Stimulated activated CD8-positive, alpha-beta memory T cell treated with anti-CD3 and anti-CD28 coated beads, Interleukin-4, amount 100 ng/mL, for 1 hour (primary cell): ENCODE results near the gene ZFHX3.

Source experiments
- DNase-seq, 2 donors: peaks; one replicate each; pipeline ENCODE4 v3.0.0-alpha.2; 2020; ENCODE audit warnings: low read depth in 2 of 2, low spot score in 1 of 2

The ZFHX3 gene

DNA sequence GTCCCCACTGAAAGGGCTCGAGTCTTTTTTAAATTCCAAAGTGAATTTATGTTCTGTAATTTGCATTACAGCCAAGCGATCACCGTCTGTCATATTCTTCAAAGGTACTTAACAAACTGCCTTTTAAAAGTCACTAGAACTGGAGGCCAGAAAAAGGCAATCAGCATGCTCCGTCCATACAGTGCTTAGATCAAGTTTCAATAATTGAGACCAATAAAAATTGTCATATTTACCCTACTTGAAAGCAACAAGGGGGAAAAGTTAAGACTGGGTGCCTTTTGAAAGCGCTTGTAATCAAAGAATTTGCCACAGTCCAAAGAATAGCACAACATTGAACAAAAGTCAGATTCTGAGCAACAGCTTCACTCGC, 9.0 kb upstream of the ZFHX3 start:
- DNase-seq: no peak

- no peak for DNase-seq
These were observed 8.5 kb upstream of the ZFHX3 start for GRCh38 chr16:73056448-73056847.

- DNase-seq: no peak
These were observed 7.0 kb upstream of the ZFHX3 start for GRCh38 chr16:73054813-73055482.

DNA sequence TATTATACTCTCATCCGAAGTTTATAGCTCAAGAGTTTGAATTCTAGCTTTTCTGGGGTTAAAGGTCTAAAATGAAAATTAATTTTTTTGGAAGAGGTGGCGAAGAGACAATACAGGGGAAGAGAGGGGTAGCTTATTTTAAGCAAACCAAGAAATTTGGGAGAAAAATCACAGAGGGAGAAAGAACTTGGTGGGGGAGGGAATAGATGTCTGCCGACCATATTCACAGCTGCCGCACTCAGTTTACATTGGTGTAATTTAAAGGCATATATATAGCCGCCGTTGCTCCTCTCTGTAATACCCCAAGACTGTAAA, 6.5 kb upstream of the ZFHX3 start:
- no peak for DNase-seq

DNA sequence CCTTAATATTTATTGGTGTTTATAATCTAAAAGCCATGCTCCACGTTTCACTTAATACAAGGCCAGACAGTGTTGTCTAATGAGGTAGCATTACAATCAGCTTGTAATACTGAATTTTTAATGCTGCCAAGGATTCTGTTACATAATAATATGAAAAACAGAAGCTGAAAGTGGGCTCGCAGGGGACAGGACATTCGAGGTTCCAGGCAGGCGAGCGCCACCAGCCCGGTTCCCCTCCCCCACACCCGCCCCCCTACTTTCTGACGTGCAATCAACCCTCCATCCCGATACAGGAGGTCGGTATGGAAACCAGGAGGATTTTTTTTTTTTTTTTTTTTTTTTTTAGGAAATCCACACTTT, 6.2 kb upstream of the ZFHX3 start:
- no peak for DNase-seq

DNA sequence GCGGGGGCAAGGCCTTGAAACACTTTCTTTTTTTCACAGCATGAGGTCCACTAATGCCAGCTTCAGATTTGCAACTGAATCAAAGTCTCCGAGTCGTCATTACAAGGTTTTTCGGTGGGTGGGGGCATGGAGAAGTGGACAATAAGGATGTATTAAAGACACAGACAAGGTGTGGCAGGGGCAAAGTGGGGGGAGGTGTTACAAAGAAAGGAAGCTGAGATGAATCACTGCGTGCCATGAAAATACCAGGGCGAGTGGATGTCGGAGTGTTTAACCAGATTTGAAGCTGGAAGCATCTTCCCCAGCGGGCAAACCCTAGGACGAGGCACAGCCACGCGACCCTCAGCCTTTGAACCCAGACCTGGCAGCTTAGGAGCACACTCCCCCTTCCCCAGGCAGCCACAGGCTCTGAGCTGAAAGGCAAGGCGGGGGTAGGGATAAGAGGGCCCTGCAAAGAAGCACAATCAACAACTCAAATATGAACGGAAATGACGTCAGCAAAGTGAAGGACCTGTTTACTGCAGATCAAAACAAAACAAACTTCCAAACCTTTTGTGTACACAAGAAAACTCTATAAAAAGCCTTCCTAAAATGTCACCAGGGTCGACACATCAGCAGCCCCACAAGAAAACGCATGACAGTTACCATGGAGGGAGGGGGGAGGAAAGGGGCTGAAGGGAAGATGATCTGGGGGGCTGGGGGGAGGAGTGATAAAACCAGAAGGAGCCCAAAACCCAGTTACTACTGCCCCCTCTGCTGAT, 5.6 kb upstream of the ZFHX3 start:
- no peak for DNase-seq

GRCh38 chr16:73053038-73053363, 5.1 kb upstream of the ZFHX3 start:
- no peak for DNase-seq

DNA sequence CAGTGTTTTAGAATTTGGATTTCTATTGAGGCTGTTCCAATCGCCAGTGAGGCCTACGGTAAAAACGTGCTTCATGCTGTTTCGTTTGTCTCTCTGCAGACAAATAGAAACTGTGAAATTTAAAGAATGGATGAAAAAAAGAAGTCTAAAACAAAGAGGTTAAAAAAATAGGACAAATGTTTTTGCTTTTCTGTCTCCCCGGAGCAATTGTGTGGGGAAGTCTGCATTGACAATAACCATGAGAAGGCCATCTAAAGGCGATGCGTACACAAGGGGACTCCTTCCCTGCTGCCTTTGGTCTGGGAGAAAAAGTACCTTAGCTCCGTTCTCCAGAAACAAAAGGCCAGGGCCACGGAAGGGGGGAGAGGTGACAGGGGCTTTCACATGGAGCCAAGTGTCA, 4.6 kb upstream of the ZFHX3 start:
- no peak for DNase-seq

DNA sequence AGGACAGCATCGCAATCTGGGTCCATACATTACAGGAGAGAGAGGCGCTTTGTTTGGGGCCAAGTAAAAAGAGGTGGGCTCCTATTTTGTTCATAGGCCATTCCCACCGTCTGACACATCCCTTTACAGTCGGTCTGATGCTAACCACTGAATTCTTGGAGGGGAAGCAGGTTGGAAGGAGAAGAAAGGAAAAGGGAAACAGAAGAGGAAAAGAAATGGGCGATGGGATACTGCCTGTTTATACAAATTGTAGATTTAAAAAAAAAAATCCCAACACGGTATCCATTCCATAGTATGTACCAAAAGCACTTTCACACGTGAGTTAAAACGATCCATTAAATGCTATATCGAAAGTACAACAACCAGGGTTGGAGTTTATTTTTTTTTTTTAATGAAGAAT, 4.0 kb upstream of the ZFHX3 start:
- DNase-seq: no peak

DNA sequence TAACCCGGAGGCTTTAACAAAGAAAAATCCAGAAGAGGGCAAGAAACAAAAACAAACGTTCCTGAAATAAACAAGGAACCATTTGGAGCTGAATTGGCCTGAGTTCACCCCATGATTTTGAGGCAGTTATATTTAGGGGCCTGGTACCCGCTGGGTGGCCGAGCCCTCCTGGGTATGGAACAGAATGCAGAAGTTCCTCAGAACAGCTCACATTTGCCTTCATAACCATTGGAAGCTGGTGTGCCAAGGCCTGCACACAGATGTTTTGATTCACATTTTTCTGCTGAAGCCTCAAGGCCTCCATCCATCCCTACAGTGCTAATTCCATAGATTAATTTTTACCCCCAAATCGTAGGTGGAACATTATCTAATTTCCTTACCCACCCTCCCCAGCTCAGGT, 3.3 kb upstream of the ZFHX3 start:
- DNase-seq: no peak

DNA sequence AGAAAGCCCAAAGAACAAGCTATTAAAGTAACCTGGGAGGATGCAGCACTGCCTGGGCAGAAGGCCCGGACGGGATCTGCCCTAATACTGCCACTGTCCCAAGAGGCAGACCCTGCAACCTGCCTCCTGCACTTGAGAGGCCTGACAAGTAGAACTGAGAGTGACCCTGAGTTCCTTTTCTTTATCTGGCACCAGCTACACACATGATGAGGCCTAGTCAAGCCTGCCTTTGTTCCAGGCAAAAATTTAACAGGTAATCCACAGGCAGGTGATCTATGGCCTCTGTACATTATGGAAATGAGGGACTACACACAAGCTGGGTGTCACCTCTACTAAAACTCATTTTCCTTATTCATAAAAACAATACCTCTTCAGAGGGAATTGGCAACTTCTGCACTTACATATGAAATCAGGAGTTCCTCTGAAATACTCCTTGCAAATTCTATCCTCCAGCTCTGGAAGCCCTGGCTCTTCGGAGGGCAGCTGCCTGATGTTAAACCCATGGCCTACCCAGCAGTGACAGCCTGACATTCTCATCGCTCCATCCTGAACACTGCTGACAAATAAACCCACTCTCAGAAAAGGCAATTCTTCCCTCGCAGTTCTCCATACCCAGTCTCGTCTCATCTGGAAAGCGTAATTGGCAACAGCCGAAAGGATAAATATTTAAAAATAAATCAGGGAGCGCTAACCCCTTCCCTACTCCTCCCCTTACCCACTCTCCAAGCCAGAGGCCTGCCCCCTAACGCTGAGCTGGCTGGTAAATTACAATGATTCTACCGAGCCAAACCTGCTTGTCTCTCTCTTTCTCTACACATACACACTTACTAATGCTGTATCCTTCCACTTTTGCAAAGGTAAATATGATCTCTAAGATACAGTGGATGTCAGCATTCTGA, 2.5 kb upstream of the ZFHX3 start:
- DNase-seq: no peak

DNA sequence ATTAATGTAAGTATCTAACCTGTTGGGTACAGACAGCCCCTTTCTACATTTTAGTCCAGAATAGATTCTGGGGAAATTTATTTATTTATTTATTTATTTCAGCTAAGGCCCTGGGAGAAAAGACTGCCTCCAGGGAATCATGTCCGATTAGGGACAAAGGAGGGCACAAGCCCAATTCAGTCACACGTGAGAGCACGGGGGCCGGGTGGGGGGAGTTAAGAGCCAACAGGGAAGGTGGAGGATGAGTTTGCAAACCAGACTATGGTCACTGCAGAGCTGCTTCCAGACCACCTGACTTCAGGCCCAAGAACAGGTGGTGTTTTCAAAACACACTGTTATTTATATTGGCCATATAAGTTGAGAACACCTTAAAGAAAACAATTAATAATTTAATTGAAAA, 1.6 kb upstream of the ZFHX3 start:
- no peak for DNase-seq

GRCh38 chr16:73049091-73049490, 1.2 kb upstream of the ZFHX3 start:
- DNase-seq: no peak

DNA sequence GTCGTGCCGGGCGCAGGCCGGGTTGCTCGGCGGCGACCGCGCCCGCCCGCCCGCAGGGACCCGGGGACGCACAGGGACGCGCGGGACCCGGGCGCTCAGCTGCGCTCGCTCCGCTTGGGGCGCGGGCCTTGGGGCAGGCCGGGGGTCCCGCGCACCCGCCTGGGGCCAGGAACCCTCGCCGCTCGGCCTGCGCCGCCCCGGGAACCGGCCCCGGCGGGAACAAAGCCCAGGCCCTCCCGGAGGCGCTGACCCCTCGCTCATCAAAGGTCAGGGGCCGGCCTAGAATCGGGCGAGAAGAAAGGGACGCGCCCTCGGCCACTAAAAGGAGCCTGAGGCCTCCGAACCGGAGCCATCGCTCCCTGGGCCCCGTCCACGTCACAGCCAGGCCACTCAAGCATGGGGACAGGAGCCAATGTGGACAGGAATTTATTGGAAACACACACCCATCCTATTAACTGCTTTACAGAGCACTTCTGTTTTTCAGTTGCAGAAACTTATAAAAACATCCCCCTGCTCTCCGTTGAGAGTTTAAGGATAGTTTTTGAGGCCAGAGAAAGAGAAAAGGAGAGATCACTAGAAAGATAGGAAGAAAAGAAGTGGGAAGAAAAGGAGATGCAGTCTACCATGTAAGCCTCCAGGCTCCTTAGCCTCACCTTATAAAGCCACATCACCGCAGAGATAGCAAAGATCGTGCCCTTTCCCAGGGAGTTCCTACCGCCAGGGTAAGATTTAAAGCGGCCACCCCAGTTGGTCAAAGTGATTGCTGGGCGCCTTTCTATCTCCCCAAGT, 558 bp upstream of the ZFHX3 start:
- DNase-seq: no peak

- no peak for DNase-seq
These were observed 750 bp downstream of the ZFHX3 start for GRCh38 chr16:73047221-73047535.

GRCh38 chr16:73046849-73047214, 1.1 kb downstream of the ZFHX3 start:
- DNase-seq: no peak

- no peak for DNase-seq
These were observed 1.6 kb downstream of the ZFHX3 start for GRCh38 chr16:73046202-73046848.

- no peak for DNase-seq
These were observed 4.0 kb downstream of the ZFHX3 start for GRCh38 chr16:73043828-73044467.

DNA sequence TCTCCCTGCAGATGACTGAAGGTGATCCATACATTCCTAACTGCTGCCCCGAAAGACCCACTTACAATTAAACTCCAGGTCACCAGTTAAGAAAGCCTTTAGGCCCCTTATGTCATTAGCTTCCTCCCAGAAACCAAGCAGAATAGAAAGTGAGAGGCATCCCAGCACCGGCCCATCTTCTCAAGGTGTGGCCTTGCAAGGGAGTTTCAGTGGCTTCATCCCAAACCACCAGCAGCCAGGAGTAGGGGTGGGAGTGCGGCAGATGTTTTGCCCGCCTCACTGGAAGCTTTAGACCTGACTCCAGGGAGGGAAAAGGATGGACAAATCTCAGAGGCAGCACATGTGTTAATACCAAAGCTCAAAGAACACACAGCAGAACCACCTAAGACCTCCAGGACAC, 5.1 kb downstream of the ZFHX3 start:
- DNase-seq: no peak

DNA sequence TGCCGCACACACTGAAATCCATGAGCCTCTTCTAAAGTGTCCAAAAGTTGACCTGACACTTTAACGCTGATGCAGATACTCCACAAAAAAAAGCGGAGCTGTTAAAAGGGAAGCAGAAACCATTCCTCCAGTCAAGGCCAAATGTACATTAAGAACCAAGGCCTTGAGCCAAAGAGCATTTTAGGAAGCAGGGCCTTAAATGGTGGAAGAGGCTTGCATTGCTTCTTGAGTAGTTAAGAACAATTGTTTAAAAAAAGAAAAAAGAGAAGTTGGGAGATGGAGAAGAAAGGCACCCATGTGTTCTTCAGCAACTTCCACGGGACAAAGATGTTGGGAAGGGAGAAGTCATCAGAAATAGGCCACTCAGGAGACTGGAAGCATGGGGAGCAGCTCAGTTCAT, 6.3 kb downstream of the ZFHX3 start:
- no peak for DNase-seq
